Peyer's patch (tissue), 4 donors: ENCODE data around the gene FAM9B.

Source experiments
- CTCF ChIP-seq, 6 experiments: fragments of 450-650 bp in 4 of 6; fragments of 200-600 bp in 2 of 6; sonication (generic) in 1 of 6; IDR thresholded peaks; one replicate each; pipeline ENCODE4 v1.5.1; 2017 to 2019; ENCODE audit warnings: antibody characterized with exemption in 6 of 6, mild to moderate bottlenecking in 3 of 6, moderate library complexity in 1 of 6
- POLR2A ChIP-seq, 2 donors: fragments of 450-650 bp; IDR thresholded peaks; one replicate each; pipeline ENCODE4 v1.5.1; 2017; ENCODE audit warnings: antibody characterized with exemption in 2 of 2, mild to moderate bottlenecking in 2 of 2, moderate library complexity in 2 of 2

DNA sequence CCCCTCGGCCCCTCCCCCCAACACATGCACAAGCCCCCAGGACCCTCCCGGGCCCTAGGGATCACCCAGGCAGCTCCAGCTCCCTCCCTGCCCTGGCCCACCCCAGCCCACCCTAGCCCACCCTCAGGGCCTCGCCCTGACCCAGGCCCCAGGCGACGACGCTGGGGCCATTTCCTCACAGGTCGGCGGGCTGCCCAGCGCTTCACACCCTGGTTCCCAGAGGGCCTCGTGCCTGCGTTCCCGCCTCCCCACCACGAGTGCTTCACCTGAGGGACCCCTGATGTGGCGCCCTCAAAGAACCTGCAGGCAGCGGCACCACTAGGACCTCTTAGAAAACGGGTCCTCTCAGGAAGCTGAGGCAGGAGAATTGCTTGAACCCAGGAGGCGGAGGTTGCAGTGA is 341 bp downstream of the FAM9B start:
- TF ChIP-seq CTCF (IDR thresholded peaks at IDR 0.05), result no peak
- no peak for TF ChIP-seq POLR2A (IDR thresholded peaks at IDR 0.05)
